T47D (cell line): Measurements from ENCODE around the gene RRAS2.
"Not testable (repeated sequence)": the region's sequence is repeated elsewhere in the genome, so short reads cannot be mapped to it uniquely, and the experiment has no call there.

ENCODE experiments used
- DNase-seq, 2 experiments: peaks; one replicate each; pipeline versions ENCODE4 v3.0.0 to v3.0.0-alpha.2; 2011 to 2012; ENCODE audit warnings: low read depth in 1 of 2, low spot score in 1 of 2
- JUND ChIP-seq: IDR thresholded peaks from 2 replicates; pipeline ENCODE4 v1.6.1; 2012; ENCODE audit warnings: low read depth
- in situ Hi-C: cut with HindIII; loops from 2 replicates; pipeline ENCODE4 v1.10.0; 2016; ENCODE audit warnings: low sequenced_read_pairs, low pct_unique_long_range_greater_than_20kb

Gene RRAS2

DNA sequence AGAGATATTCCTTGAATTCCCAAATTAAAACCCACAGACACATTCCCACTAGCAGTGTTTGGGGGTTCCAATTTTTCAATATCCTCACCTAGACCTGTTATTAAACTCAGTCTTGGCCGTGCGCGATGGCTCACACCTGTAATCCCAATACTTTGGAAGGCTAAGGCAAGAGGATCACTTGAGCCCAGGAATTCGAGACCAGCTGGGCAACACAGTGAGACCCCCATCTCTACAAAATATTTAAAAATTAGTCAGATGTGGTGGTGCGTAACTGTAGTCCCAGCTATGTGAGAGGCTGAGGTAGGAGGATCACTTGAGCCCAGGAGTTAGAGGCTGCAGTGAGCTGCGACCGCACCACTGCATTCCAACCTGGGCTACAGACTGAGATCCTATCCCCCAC, 53.3 kb downstream of the RRAS2 start:
- no peak for TF ChIP-seq JUND

DNA sequence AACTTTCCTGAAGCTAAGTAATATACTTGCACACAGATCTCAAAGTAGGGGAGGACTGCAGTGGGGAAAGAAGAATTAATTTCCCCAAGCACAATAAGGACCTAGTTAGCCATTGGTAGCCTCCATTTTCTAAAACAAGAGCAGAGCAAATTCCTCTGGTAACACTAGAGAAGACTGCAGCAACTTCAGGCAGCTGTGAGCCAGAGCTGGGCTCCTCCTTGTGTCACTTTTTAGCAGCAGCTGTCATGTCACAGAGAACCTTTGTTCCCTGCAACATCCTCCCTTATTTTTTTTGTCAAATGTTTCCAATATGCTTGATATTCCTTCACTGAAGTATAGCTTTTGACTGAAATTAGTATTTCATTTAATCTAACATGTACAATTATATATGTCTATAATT, 54.4 kb downstream of the RRAS2 start:
- in situ Hi-C loops = no loop called here
- no peak for TF ChIP-seq JUND
- no peak for DNase-seq

More for the DNA sequence above, 53.3 kb downstream of the RRAS2 start:
- in situ Hi-C loops = no loop called here
- DNase-seq = no peak

DNA sequence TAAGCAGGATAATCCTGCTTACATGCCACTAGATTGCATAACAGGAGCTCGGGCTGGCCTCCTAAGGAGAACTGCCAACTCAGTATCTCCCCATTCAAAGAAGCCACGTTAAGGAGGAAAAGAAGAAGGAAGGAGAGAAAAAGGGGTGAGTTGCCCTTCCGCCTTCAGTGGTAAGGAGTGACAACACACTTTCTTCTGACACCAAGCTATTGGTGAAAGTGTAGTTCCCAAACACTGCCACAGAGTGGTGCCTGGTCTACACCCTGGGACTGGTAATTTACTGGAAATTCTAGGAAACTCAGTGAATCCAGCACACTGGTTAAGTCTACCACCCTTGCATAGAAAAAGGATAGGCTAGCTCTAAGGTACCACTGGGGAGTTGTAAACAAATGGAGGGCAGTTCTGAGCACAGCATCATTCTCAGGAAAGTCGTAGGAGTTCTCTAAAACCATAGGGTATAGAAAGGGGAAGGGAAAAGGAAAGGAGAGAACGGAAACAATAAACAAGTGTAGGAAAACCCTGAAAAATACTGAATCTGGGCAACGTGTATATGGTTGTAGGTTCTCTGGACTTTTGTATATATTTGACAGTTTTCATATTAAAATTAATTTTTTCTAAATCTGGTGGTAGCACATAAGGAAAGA, 58.2 kb downstream of the RRAS2 start:
- peak; percentile 7 to 67 for DNase-seq
- TF ChIP-seq JUND = no peak
- in situ Hi-C loops = no loop called here

DNA sequence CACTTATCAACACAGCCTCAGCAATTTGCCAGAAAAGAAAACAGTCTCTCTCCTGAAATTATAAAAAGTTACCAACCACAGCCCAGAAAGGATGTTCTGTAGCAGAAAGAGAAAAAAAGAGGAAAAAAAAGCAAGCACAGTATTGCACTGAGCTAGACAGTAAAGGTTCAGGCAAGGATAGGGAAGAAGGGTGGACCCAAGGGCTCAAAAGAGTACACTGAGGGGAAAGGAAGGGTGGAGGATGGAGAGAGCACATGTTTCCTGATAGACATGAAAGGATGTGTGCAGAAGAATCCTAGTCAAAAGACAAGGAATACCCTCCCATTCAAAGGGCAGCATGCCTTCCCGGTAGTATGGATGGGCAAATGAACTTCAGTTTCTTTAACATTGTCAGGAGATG, 59.1 kb downstream of the RRAS2 start:
- in situ Hi-C loops = no loop called here
- no peak for DNase-seq
- TF ChIP-seq JUND = no peak

DNA sequence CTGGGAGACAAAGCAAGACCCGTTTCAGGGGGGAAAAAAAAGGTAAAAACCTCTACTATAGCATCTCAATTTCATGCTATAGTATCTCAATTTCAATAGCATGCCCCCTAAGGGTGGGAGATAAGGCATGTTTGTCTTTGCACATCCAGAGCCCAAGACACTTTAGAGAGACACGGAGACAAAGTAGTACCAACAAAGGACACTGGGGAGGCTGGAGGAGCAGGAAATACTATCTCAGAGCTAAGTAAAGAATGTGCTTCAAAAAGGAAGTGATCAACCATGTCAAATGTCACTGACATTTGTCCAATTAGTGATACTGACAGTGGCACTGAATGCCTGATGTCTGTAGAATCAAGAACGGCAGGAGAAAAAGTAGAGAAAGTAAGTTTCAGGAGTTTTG, 68.6 kb downstream of the RRAS2 start:
- in situ Hi-C loops = no loop called here
- TF ChIP-seq JUND = no peak
- no peak for DNase-seq

DNA sequence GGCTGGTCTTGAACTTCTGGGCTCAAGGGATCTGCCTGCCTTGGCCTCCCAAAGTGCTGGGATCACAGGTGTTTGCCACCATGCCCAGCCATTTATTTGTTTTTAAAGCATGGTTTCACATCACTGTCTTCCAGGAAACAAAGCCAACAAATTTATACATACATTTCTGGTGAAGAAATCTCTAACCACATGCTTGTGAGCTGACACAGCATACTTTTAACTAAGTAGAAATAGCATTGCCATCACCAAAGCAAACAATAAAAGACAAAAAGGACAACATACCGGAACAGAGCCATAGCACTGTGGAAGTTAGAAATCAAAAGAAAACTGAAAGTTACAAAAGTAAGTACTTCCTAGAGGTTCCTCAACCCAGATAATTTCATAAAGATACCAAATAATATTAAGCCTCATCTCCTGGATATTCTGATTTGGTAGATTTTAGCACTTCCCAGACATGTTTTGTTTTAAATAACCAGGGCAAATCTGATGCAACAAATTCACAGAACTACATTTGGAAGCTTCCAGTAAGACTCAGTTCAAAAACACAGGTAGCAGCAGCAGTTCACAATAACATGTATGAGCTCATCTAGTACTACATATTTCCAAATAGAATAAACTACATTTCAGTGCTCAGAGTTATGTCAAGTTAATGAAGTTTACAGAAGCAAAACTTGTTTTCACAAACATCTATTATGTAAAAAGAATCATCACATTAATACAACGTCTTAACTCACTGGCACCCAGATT, 70.6 kb downstream of the RRAS2 start:
- no peak for TF ChIP-seq JUND
- in situ Hi-C loops = no loop called here
- peak; percentile 13 to 61 for DNase-seq

DNA sequence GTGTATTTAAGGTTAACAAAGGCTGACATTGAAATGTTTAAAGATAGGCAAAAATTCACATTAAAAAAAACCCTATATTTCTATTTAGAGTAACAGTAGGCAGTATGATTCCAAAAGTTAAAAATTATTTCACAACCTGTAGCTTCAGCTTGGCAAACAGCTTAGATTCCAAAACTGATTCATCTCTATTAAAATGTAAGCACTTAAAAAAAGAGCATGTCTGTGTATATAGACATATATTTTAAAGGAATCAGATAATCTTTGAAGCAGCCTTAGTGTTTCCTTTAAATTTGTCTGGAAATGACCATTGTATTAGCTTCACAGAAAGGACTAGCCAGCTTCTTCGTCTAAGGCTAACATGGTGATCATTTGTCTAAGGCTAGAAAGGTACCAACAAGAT, 80.1 kb downstream of the RRAS2 start:
- DNase-seq, in situ Hi-C loops: not testable (repeated sequence)

DNA sequence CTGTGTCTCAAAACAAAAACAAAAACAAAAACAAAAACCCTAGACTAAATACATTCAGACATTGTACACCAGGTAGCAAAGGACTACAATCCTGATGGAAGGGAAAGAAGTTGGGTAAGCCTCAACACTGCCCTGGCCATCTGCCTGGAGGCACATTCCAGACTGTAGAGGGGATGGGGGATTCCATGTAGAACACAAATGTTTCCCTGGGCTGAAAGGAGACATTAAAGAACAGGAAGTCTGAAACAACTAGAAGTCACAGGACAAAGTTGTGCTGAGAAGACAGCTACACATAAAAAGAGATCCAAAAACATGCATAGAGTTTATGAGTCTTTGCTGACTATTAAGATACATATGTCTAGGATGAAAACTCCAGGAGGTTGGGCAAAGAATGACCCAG, 83.9 kb downstream of the RRAS2 start:
- in situ Hi-C loops = no loop called here
- DNase-seq = no peak
- no peak for TF ChIP-seq JUND

DNA sequence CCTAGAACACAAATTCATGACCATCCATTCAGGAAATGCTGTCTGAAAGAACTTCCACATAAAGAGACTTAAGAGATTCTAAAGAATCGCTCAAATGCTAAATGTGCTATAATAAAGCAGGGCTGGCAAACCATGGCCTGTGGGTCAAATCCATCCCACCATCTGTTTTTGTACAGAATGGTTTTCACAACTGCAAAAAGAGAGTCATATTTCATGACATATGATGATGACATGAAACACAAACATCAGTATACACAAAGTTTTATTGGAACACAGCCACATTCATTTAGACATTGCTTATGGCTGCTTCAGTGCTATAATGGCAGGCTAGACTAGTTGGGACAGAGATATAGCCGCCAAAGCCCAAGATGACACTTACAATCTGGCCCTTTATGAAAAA, 85.1 kb downstream of the RRAS2 start:
- in situ Hi-C loops = no loop called here
- no peak for DNase-seq
- no peak for TF ChIP-seq JUND

DNA sequence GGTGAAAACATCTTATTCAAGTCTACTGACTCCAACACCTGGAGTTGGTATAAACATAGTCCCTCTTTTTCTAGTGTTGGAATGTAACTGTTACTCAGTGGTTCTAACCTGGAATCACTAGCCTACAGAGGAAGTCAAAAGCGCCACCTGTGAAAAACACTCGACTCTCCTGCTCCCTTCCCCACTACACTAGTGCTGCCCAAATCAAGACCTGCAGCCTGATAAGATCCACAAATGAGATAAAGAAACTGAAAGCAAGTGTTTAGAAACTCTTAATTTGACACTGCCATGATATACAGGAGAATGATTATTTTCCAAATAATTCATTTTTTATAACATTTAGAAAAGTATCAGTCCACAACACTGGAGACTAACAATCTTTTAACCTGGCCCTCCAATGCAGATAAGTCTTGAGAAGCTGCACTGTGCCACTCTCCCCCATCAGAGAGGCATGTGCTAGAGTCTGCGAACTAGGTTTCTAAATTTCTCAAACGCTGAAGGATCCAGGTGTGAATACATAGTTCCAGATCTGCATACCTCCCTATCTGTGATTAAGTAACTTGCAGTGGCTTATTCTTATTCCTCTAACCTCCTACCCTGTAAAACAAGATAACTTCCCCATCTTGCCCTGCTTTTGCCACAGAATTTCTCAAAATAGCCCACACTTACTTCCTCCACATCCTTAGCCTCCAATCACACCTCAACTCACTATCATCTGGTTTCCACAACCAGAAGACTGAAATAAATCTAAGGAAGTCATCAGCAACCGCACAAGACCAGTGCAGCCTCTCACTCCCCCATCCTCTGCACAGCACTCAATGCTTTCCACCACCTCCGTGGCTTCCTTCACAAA, 88.1 kb downstream of the RRAS2 start:
- in situ Hi-C loops = no loop called here
- DNase-seq = no peak
- no peak for TF ChIP-seq JUND

DNA sequence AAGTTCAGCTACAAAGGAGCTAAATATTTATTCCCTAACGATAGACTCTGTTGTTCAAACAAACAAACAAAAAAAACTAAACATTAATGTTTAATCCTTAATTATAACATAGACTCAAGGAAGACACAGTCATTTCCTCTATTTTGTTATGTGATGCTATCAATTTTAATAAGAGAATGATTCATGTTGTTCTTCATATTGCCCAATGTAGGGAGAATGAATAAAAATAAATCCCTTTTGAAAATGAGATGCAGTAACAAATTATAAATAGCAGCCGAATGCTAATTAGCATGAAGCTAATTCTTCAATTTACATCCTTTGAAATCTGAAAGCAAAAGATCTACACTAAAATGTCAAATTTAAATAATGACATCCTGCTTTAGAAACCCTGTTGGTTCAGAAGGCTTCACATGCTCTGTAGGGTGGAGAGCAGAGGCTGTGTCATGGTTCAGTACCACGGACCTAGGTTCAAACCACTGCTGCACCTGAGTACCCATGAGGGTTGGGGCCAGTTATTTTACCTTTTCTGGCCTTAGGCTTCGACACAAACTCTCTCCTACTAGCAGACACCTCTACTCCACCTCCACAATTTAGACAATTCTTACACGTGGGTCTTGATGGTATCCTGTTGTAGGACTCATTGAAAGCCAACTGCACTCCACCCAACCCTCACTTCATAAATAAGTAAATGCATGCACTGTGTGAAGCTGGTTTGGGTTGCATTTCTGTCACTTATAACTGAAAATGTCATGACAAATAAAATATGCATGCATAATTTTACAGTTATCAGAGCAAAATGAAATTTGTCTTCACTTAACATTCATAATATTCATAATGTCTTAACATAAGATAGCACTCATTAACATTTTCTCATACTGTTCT, 89.0 kb downstream of the RRAS2 start:
- DNase-seq = no peak
- no peak for TF ChIP-seq JUND
- in situ Hi-C loops = no loop called here
